HEK293T (cell line): ENCODE measurements around the gene LMAN2L.

Experiments
- CTCF ChIA-PET: fragments of 350-600 bp; formaldehyde crosslinking; extraction: SDS; loops from one replicate; lab custom pipeline; 2021; ENCODE audit warnings: antibody characterized with exemption, inconsistent platforms; lab: Yijun Ruan, JAX
- POLR2A ChIA-PET: fragments of 350-600 bp; formaldehyde crosslinking; extraction: SDS; loops from one replicate; lab custom pipeline; 2020; ENCODE audit warnings: antibody characterized with exemption, inconsistent platforms; lab: Yijun Ruan, JAX
- DNase-seq: peaks from one replicate; pipeline ENCODE4 v3.0.0; 2012; ENCODE audit warnings: mixed read lengths; ENCODE audit errors: extremely low spot score
- ARNT ChIP-seq: fragments of 450-650 bp; IDR thresholded peaks from 2 replicates; pipeline ENCODE4 v1.6.1; 2017; ENCODE audit warnings: mild to moderate bottlenecking
- BHLHE40 ChIP-seq: fragments of 450-650 bp; IDR thresholded peaks from 2 replicates; pipeline ENCODE4 v1.6.1; 2016; ENCODE audit warnings: mild to moderate bottlenecking, moderate library complexity, borderline replicate concordance
- CTBP1 ChIP-seq: fragments of 450-650 bp; IDR thresholded peaks from 2 replicates; pipeline ENCODE4 v1.6.1; 2016; ENCODE audit warnings: borderline replicate concordance
- ELF4 ChIP-seq: fragments of 450-650 bp; IDR thresholded peaks from 2 replicates; pipeline ENCODE4 v1.6.1; 2017; ENCODE audit warnings: antibody characterized with exemption
- FOXA1 ChIP-seq: fragments of 450-650 bp; IDR thresholded peaks from 2 replicates; pipeline ENCODE4 v1.6.1; 2016; ENCODE audit warnings: mild to moderate bottlenecking
- FOXK2 ChIP-seq: fragments of 450-650 bp; IDR thresholded peaks from 2 replicates; pipeline ENCODE4 v1.6.1; 2016; ENCODE audit warnings: mild to moderate bottlenecking
- FOXM1 ChIP-seq: fragments of 450-650 bp; IDR thresholded peaks from 2 replicates; pipeline ENCODE4 v1.6.1; 2017; ENCODE audit warnings: mild to moderate bottlenecking, borderline replicate concordance
- HDGF ChIP-seq: fragments of 450-650 bp; IDR thresholded peaks from 2 replicates; pipeline ENCODE4 v1.6.1; 2017; ENCODE audit warnings: antibody characterized with exemption, borderline replicate concordance
- L3MBTL2 ChIP-seq: fragments of 450-650 bp; conservative IDR thresholded peaks from 2 replicates; pipeline ENCODE4 v1.6.1; 2016; ENCODE audit warnings: mild to moderate bottlenecking
- LEF1 ChIP-seq: fragments of 450-650 bp; IDR thresholded peaks from 2 replicates; pipeline ENCODE4 v1.6.1; 2017; ENCODE audit warnings: mild to moderate bottlenecking, borderline replicate concordance
- NFRKB ChIP-seq: fragments of 450-650 bp; IDR thresholded peaks from 2 replicates; pipeline ENCODE4 v1.6.1; 2016; ENCODE audit warnings: mild to moderate bottlenecking, moderate library complexity
- SP1 ChIP-seq: fragments of 450-650 bp; IDR thresholded peaks from 2 replicates; pipeline ENCODE4 v1.6.1; 2017
- SUZ12 ChIP-seq: fragments of 450-650 bp; IDR thresholded peaks from 2 replicates; pipeline ENCODE4 v1.6.1; 2016; ENCODE audit warnings: mild to moderate bottlenecking
- TARDBP ChIP-seq: fragments of 450-650 bp; IDR thresholded peaks from 2 replicates; pipeline ENCODE4 v1.6.1; 2016
- ZNF384 ChIP-seq: fragments of 450-650 bp; IDR thresholded peaks from 2 replicates; pipeline ENCODE4 v1.6.1; 2016
- TF ChIP-seq, protein P1 (sequence below): fragments of 450-650 bp; IDR thresholded peaks from 2 replicates; pipeline ENCODE4 v1.6.1; 2016

Gene LMAN2L

GRCh38 chr2:96698221-96698861 is 41.5 kb downstream of the LMAN2L start:
- TF ChIP-seq, protein P1, sequence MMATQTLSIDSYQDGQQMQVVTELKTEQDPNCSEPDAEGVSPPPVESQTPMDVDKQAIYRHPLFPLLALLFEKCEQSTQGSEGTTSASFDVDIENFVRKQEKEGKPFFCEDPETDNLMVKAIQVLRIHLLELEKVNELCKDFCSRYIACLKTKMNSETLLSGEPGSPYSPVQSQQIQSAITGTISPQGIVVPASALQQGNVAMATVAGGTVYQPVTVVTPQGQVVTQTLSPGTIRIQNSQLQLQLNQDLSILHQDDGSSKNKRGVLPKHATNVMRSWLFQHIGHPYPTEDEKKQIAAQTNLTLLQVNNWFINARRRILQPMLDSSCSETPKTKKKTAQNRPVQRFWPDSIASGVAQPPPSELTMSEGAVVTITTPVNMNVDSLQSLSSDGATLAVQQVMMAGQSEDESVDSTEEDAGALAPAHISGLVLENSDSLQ = no peak
- TF ChIP-seq BHLHE40 = no peak
- no peak for TF ChIP-seq CTBP1
- TF ChIP-seq FOXM1 = no peak
- no peak for TF ChIP-seq ARNT
- TF ChIP-seq HDGF = no peak
- TF ChIP-seq SP1 = no peak
- TF ChIP-seq ELF4 = no peak
- TF ChIP-seq SUZ12 = no peak
- TF ChIP-seq NFRKB = no peak
- TF ChIP-seq L3MBTL2 = no peak
- no peak for TF ChIP-seq TARDBP
- TF ChIP-seq FOXK2 = no peak
- TF ChIP-seq FOXA1 = no peak
- TF ChIP-seq ZNF384 = no peak
- no peak for TF ChIP-seq LEF1
- DNase-seq = no peak
- POLR2A ChIA-PET = interaction anchor here (0.6 kb wide), 1 partner anchor 61 kb away, joined by 3 read pairs; no protein-coding TSS in a partner anchor
- CTCF ChIA-PET = no interaction called here

DNA sequence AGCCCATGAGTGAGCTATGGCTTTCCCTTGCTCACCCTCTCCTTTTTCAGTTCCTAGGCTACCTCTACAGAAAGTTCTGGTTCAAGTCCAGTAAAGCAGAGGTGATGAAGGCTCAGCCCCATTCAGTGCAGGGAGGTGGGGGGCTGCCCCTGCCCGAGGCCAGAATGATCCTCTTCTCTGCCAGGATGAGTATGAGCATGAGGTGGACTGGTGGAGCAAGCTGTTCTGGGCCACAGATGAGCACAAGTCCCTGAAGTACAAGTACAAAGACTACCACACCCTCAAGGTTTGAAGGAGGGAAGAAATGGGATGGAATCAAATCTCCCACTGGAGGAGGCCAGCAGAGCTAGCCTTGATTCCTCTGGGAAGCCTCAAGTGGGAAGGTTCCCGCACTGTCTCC is 42.4 kb downstream of the LMAN2L start:
- no peak for TF ChIP-seq ZNF384
- TF ChIP-seq, protein P1 = no peak
- TF ChIP-seq LEF1 = no peak
- TF ChIP-seq FOXA1 = no peak
- no peak for TF ChIP-seq ELF4
- no peak for TF ChIP-seq CTBP1
- no peak for TF ChIP-seq SUZ12
- TF ChIP-seq NFRKB = no peak
- no peak for TF ChIP-seq TARDBP
- no peak for TF ChIP-seq HDGF
- no peak for TF ChIP-seq BHLHE40
- no peak for TF ChIP-seq ARNT
- no peak for TF ChIP-seq L3MBTL2
- TF ChIP-seq FOXK2 = no peak
- no peak for TF ChIP-seq SP1
- TF ChIP-seq FOXM1 = no peak
- POLR2A ChIA-PET = no interaction called here
- DNase-seq = no peak
- CTCF ChIA-PET = no interaction called here

DNA sequence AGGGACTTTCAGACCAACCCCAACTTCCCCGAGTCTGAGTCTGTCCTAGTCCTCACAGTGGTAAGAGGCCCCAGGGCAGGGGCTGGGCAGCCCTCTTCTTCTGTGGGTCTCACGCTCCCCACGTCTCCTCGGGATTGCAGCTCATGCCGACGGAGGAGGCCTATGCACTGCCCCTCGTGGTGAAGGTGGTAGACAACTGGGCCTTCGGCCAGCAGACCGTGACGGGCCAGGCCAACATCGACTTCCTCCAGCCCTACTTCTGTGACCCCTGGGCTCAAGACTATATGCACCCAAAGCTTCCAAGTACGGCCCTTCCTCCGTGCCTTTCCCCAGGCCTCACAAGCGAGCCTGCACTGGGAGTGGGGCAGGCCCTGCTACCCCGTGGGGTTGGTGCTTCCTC is 44.3 kb downstream of the LMAN2L start:
- ChIA-PET POLR2A (interaction anchor here (1.0 kb wide), 1 partner anchor 66 kb away, joined by 3 read pairs; no protein-coding TSS in a partner anchor), CTCF (no interaction called here)
- no peak for DNase-seq
- TF ChIP-seq FOXM1 (no peak), SUZ12 (no peak), HDGF (no peak), TARDBP (no peak), BHLHE40 (no peak), NFRKB (no peak), LEF1 (no peak), FOXA1 (no peak), ELF4 (no peak)
- TF ChIP-seq, protein P1 = no peak

DNA sequence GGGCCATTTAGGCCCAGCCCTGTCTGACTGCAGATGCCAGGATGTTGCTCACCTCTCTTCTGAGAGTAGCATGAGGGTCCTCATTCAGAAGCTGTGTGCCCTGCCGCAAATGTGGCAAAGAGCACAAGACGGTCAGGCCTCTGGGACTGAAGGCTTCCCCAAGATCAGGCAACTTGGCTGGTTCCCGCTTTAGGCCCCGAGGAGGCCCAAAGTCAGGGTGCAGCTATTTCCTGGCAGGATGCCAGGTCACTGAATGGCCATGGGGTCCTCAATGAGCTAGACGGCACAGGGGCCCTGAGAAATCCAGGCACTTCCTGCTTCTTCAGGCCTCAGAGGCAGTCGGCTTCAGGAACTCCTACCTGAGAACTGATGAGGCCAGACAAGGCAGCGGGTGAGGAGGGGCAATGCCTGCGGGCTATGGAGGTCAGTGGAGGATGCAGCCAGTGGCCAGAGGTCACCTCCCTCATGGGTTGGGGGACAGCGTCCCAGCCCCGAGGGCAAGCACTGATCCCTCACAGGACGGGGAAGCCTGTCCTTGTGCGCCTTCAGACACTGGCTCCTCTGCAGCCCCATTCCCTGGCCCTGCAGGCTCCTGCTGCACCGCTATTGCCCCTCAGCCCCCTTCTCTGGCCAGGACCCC is 44.9 kb downstream of the LMAN2L start:
- POLR2A ChIA-PET = interaction anchor here (1.0 kb wide), 1 partner anchor 67 kb away, joined by 3 read pairs; no protein-coding TSS in a partner anchor
- DNase-seq = no peak
- TF ChIP-seq SP1 = no peak
- no peak for TF ChIP-seq FOXK2
- TF ChIP-seq SUZ12 = no peak
- no peak for TF ChIP-seq ELF4
- TF ChIP-seq, protein P1 = no peak
- no peak for TF ChIP-seq TARDBP
- no peak for TF ChIP-seq NFRKB
- TF ChIP-seq LEF1 = no peak
- TF ChIP-seq FOXM1 = no peak
- no peak for TF ChIP-seq FOXA1
- no peak for TF ChIP-seq L3MBTL2
- no peak for TF ChIP-seq ARNT
- CTCF ChIA-PET = no interaction called here

DNA sequence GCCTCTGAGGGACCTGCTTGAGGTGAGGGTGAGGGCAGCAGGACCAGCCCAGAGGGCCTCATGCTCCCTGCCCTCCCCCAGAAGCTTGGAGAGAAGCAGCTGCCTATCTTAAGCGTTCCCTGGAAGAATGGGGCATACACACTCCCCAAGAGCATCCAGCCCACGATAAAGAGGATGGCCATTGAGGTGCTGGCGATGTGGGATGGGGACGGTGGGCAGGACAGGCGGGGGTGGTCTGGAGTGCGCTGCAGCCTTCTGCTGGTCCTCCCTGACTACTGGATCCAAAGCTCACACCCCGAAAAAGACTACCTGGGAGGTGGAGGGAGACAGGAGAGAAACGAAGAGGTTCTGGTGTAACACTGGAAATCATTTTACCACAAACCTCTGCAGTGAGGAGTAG is 45.6 kb downstream of the LMAN2L start:
- CTCF ChIA-PET = no interaction called here
- DNase-seq = no peak
- TF ChIP-seq SUZ12 (no peak), LEF1 (no peak), FOXM1 (no peak), L3MBTL2 (no peak), CTBP1 (no peak), ELF4 (no peak), NFRKB (no peak), FOXA1 (no peak), FOXK2 (no peak), SP1 (no peak), TARDBP (no peak), ZNF384 (no peak), ARNT (no peak), HDGF (no peak)
- TF ChIP-seq, protein P1 = no peak
- POLR2A ChIA-PET = interaction anchor here (0.7 kb wide), 1 partner anchor 70 kb away, joined by 3 read pairs; no protein-coding TSS in a partner anchor
